Limb (tissue), 2 donors: ENCODE data around the gene KRT81.
A peak's percentile ranks its signal among the peaks of the same experiment; 100 is the strongest.
"Not testable (repeated sequence)": the region's sequence is repeated elsewhere in the genome, so short reads cannot be mapped to it uniquely, and the experiment has no call there.

Experiments used
- DNase-seq, 2 donors: peaks; one replicate each; pipeline ENCODE4 v3.0.0-alpha.2; 2016; ENCODE audit errors: extremely low spot score in 2 of 2

Gene KRT81

DNA sequence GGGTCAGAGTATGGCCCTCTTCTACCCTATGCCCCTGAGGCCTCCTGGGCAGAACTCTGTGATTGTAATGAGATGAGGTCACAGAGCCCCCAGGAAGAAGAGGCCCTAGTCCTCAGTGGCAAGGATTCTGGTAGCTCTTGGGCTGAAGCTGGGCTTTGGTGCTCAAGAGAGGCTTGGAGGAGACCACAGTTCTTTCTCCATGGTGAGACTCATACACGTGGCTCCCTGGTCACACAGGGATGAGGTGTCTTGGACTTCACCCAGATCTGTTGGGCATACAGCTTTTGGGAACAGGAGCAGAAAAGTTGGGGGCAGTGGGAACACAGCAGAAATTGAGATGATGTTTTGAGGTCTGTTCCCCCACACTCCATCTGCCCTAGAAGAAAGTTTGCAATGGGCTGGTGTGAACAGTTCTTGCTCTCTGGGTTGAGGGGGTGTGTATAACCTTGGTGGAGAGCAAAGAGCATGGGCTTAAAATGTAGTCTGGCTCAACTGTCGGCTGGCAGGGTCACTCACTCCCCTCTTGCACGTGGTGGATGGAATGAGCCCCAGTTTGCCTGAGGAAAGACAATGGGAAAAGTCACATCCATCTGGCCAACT is 16.7 kb downstream of the KRT81 start, which contains the start of gene KRT86:
KRT86 (plus strand) TSS at position 125 of the 600 bp plus-strand sequence. CDS start 27,272 bp downstream, outside the sequence.
- DNase-seq = no peak

DNA sequence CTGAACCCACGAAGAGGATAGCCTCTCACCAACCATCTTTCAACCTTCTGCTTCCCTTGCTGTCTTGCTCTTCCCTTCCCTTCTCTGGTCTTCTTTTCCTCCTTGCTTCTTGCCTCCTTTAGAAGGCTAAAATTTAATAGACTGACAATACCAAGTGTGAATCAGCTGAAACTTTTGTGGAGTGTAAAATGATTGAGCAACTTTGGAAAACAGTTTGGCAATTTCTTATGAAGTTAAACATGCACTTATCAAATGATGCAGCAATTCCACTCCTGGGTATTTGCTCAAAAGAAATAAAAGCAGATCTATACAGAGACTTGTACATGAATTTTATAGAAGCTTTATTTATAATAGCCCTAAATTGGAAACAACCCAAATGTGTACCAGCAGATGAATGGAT is 20.2 kb downstream of the KRT81 start:
- DNase-seq = no peak

DNA sequence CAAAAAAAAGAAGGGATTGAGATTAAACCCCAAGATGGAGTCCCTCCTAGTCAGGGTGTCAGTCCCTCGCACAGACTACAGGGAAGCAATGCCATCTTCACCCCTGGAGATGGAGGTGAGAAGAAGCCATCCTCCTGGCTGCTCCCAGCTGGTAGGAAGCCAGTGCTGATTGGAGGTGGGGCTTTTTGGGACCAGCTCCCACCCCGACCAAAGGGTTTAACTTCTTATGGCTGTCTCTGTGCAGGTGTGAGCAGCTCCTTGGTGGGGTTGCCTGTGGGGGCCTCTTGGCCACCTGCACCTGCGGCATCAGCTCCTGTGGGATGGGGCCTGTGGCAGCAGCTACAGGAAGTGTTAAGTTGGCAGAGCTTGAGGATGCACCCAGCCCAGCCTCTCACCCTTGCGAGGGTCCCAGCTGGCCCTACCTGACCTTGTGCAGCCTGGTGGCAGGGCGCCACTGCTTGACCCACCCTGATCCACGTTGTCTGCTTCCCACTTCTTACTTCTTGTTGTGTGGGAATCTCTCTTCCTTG is 20.7 kb downstream of the KRT81 start:
- DNase-seq = peak in 1 of 2 donors; percentile 16

DNA sequence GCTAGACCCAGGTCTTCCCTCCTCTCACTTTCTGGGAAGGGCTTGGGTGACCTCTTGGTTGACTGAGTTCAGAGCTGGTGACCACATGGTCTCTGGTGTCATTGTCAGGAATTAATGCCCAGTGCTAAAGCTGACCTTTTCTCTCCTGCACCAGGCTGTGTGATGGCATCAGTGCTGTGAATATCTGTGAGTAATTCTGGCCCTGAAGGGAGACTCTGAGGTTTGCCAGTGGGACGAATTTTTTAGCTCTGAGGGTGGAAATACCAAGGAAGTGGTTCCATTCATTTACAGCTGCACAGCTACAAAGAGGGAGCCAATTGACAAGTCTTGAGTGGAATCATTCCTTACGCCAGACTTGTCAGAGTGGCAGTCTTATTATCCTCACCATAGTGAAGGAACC is 23.1 kb downstream of the KRT81 start:
- DNase-seq = no peak

DNA sequence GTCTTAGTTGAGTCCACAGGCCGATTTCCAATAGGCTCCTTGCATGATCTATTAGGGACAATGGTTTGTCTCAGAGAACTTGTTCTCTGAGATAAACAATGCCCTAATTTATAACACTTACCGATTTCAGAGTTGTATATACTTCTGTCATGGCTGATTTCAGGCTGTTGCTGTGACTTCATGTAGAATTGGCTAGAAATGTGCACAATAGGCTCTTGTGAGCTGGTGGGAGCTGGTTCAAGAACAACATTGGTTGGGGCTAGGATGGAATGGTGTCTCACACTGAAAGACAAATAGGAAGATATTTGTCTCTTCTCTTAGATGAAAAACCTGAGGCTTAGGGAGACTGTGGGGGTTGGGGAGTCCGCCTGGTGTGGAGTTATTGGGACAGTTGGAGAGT is 23.6 kb downstream of the KRT81 start:
- no peak for DNase-seq

DNA sequence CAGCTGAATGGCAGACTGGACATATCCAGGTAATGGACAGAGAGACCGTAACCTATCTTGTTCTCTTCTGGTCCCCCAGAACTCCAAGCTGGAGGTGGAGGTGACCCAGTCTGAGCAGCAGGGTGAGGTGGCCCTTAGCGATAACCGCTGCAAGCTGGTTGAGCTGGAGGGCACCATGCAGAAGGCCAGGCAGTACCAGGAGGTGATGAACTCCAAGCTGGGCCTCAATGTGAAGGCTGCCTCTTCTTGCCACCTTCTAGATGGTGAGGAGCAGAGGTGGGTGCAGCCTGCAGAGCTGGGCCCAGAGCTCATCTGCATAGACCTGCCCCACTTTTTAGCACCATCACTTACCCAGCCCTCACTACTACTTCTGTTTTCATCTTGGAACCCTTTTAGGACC is 24.1 kb downstream of the KRT81 start:
- DNase-seq = no peak

DNA sequence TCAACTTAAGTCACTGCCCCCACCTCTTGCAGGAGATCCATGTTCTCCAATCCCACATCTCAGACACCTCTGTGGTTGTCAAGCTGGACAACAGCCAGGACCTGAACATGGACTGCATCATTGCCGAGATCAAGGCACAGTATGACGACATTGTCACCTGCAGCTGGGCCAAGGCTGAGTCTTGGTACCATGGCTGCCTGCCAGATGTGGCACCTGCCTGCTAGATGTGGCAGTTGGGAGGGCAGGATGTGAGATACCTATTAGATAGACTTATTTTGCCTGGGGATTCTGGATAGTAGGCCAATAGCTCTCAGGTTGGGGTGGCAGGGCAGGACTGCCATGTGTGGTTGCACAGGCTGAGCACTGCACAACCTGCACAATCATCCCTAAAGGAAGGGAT is 24.8 kb downstream of the KRT81 start:
- DNase-seq = no peak

DNA sequence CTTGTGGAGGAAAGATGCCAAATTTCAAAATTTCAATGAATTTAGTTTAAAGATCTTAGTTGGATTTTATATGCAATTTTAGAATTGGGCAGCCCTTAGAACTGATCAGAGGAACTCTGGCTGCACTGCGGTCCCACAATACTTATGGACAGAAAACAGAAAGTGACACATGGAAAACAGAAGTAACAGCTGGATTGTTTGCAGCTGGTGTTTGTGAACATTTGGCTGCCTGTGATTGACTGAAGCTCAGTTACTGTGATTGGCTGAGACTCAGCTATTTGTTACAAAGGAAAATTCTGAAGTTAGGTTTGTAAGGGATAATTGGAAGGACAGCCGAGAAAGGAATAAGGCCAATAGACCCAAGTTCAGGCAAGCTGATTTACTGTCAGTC is 26.9 kb downstream of the KRT81 start:
- DNase-seq = peak in 1 of 2 donors; percentile 24

DNA sequence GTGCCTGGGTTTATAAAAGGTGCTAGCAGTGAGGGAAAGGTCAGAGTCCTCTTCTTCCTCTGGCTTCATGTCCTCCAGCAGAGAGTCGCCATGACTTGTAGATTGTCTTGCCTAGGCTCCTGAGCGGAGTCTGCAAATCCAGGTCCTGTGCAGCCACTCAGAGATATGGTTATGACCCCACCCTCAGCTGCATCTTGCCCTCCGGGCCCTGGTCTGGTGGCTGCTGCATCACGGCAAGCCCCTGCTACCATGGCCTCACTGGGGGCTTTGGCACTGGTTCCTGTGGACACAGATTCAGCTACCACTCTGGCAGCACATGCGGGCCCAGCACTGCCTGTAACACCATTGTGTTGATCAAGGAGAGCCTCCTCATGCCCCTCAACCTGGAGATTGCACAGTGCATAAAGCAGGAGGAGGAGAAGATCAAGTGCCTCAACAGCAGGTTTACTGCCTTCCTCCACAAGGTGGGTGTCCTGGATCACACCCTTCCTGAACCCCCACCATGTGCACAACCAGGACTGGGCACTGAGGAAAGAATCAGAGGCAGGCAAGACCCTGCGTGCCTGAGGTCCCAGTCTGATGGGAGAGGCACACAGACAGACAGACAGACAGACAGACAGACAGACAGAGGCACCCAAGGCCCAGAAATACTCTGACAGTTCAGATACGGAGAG is 27.4 kb downstream of the KRT81 start:
- DNase-seq = no peak

DNA sequence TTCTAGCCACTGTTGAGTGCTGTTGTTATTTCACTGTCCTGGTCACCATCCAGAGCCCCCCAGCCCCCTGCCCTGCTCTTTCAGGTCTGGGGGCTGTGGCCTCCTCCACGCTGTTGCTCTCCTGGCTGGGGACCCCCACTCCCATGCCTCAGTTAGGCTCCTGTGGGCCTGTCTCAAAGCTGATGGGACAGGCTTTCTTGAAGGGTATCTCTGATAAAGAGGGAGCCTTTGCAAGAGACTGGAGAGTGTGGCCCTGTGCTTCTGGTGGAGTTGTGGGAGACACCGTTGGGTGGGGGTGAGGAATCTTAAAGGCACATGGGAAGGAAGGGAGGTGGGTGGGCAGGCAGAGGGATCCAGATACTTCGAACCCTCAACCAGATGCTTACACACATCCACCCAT is 29.0 kb downstream of the KRT81 start:
- DNase-seq = no peak

DNA sequence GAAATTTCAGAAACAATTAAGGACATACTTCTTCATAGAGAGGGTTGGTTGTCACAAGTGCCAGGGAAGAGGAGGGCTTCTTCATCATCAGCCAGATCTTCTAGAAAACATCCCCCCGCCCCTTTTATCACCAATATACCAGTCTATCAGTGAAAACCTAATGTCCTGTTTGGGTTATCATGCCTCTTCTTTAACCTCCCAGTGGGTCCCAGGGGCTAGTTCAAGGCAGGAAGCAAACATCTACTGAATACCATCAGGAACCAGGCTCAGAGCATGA is 30.2 kb downstream of the KRT81 start:
- no peak for DNase-seq

DNA sequence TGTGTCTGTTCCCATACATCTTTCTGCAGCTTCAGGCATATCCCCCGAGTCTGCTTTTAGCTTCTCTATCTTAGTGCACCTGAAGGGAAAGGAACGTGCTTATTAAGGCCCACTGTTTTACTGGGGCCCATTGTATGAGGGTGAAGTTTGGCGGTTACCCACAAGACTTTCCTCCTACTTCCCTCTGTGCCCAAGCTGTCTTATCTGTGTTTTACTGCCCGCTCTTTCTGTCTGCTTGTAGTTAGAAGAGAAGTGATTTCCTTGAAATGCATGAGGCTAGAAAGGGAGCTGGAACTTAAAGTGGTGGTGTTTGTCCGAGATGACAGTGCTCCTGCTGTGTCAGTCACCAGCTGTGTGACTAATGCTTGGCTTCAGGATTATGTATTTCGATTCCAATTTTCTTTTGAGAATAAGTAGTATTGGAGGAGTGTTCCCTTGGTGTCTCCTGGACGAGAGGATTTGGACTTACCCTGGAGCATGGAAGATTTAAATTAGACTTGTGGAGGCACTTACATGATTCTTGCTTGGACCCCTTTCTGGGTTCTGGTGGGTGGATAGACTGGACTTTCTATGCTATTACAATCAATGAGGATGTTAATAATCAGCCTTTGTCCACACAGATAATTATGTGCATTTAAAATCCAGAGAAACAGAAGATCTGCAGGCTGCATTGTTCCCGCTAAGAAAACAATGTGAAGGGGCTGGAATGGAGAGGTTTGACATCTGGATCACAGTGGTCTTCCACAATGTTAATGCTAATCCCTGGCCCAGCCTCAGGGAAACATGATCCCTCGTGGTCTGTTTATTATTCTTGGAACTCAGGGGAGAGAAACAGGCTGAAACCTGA is 30.8 kb downstream of the KRT81 start:
- no peak for DNase-seq

DNA sequence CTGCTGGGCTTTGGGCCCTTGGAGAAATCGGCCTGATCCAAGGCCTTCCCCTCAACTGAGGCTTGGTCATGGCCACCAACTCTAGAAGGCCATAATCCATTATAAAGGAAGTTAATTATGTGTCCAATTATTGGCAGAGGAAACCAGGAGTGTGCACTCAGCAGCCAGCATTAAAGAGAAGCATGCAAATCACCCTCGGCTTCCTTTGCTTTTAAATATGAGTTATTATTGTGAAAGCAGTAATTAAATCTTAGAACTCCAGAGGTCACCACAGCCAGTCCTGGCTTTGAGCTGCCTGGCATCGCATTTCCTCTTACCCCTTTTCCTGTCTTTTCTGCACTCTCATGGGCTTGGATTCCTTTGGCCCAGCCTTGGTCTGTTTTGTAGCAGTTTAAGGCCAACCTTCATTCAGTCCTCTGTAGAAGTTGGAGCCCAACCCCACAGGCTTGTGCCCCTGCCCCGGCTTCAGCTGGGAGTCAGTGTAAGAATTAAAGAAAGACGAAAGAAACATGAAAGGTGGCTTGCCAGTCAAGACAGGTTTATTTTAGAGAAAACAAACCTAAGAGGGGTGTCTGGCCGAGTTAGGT is 31.6 kb downstream of the KRT81 start:
- DNase-seq = no peak

DNA sequence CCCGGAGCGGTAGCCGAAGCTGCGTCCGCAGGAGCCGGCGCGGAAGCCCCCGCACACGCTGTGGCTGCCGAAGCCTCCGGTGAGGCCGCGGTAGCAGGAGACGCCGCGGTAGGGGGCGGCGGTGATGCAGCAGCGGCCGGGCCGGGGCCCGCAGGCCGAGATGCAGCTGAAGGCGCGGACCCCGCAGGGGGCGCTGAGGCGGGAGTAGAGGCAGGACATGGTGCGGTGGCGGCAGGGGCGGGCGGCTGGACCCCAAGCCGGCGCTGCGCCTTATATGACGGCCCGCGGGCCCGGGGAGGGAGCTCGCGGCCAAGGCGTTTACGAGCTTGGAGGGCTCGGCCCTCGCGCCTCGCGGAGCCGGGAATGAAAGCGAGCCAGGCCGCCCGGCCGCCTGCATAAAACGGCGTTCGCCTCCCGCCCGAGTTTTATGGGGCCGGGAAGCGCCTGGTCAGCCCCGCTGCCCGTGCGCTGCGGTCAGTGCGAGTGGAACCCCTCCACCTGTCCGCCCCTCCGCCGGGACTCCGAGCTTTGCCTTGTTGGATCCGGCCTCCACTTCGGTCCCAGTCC is 32.9 kb downstream of the KRT81 start:
- DNase-seq = peak in 1 of 2 donors; percentile 66

DNA sequence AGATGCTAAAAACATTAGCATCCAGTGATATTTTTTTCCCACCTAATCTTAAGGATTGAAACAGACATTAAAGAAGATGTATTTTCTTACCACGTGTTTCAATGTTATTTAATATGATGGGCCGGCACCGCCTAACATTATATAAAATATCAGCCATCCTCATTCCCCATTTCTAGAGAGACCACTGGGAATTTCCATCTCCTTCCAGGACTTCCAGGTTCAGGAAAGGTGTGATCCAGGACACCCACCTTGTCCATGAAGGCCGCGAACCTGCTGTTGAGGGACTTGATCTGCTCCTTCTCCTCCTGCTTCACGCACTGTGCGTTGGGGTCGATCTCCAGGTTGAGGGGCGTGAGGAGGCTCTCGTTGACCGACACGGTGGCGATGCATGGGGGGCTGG is 33.4 kb downstream of the KRT81 start:
- not testable (repeated sequence) for DNase-seq

DNA sequence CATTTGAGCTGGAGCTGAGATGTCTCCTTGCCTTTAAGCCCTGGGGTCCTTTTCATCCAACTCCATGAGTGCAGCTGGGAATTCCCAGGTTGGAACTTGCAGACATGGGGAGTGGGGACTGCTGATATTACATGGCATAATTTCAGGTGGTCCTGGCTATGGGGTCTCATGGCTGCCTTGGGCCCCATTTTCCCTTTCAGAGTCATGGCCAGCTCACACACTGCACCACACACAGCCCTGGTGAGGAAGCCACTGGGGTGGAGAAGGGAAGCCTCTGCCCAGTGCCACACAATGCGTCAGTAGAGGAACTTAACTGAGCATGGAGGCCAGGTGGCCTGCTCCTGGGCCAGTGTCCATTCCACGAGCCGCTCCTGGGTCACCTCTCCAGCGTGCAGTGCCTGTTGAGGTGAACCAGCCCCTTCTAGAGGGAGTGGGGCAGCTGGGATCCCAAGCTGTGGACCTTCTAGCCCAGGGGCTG is 34.2 kb downstream of the KRT81 start:
- no peak for DNase-seq

DNA sequence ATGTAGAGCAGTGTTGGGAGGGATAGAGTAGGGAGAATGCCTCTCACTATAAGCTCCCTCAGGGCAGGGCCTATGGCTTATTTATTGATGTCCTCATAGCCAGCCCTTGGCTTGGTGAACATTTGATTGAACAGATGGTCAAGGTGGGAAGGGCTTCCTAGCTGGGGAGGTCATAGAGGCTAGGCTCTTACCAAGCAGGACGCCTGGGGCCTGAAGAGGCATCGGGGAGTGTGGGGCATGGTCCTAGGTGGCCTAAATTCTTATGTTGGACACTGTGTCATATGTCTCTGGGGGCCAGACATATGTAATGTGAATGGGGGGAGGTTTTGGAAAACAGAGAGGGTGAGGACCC is 34.8 kb downstream of the KRT81 start:
- DNase-seq = no peak

DNA sequence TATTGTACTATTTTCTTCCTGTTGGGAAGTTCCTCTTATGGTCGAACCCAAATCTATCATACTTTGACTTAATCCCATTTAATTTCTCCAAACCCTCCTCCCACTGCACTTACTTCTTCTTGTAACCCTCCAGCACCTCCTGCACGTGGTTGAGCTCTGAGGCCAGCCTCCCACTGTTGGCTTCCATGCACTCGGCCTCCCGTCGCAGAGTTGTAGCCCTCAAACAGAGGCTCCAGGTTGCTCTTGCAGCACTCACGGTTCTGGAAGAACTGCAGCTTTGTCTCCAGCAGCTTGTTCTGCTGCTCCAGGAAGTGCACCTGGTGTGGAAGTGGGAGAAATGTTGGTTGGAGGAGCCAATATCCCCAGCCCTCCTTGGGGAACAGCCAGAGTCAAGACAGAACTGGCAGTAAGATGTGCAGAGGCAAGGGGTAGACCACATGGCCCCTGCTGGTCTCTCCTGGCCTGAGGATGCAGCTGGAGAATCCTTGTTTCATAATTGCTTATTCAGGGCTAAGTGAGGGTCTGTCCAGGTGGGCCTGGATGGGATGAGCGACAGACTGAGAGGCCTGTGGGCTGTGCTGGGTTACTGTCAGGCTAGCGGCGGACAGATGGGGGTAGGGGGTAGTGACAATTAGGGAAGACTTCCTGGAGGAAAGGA is 35.3 kb downstream of the KRT81 start:
- no peak for DNase-seq

DNA sequence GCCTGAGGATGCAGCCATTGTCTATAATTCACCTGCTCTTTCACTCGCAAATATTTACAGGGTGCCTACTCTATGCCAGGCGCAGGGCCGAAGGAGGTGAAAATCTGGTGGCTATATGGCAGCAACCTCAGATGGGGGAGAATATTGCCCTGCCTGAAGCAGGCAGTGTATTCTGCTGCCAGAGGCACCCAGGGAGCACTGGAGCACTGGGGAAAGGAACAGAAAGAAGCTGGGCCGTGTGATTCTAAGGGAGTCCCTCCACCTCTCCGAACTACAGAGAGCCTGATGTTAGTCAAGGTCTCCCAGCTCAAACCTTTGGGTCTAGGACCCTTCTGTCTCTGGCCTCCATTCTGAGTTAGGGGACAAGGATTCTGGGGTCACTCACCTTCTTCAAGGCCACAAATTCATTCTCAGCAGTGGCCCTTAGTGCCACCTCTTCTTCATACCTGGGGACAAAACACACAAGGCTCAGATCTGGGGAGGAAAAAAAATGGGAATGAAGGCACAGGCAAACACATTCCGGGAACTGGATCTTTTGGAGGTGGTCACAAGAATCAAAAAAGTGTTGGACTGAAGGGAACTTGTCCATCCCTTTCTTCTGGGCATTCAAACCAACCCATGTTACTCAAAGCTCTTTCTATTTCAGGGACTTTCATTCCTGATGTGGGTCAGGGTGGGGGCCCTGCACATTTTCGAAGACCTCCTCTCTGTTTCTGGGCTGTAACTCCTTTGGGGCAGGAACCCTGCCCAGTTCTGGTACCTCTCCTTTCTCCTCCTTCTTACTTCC is 36.2 kb downstream of the KRT81 start:
- DNase-seq = no peak

DNA sequence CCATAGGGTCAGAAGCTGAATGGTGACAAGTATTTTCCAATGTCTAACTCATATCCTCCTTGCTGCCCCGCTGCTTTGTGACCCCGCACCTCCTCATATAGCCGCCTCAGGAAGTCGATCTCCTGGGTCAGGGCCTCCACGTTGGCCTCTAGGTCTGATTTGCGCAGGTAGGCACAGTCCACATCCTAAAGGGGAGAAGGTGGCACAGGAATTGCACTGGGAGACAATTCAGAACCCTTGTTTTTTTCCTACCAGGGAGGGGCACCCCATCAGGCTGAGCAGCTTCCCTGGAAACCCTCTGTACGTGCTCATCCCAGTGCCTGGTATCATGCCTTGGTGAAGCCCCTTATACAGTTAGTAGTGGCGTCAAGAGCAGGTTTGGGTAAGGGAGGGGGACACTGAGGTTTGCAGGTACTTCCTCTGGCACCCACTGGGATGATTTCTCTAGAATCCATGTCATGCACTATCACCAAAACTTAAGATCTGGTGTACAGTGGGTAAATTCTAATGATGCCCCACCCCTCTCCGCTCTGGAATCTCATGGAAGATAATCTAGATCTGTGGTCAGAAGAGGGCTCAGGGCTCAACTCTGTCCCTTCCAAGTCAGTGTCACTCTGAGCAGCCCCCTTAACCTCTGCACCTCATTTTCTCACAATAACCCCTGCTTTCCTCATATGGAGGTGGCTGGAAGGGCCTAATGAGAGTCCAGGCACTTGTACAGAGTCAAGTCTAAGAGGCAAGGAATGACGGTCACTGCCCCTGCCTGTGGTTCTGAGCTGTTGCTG is 37.0 kb downstream of the KRT81 start:
- no peak for DNase-seq
